ENCODE measurements around the gene TTLL1. TPM values are rescaled to one million over a fixed set of nuclear protein-coding genes. Genes with fewer than 3 reads are reported as not detected.

TTLL1 gene
- total RNA-seq, 1 donor from 2014 or later: 9.4 TPM

- peak overlapping the region; percentile 46 for H3K27ac Mint-ChIP-seq
- Histone ChIP-seq H3K4me1 (no peaks in the 10 kb centered on the region), H3K4me3 (peak overlapping the region; percentile 75), H3K36me3 (no peaks in the 10 kb centered on the region), H3K27ac (no peak overlapping the region), H3K9me3 (ENCODE audit: low read depth) (no peaks in the 10 kb centered on the region), H2AFZ (replicated peaks) (peak overlapping the region; percentile 97), H3K4me2 (peak overlapping the region; percentile 89), H3K27me3 (no peaks in the 10 kb centered on the region), H3F3A (ENCODE audit: low read depth) (peaks cover 9% of the 10 kb centered on the region), H3K79me2 (ENCODE audit: low read depth) (no peaks in the 10 kb centered on the region), H4K20me1 (ENCODE audit: low read depth) (no peaks in the 10 kb centered on the region), H3K9ac (no peak overlapping the region)
- H3K4me1 Mint-ChIP-seq: peaks cover 7% of the 10 kb centered on the region
- TF ChIP-seq EZH2phosphoT487 (IDR thresholded peaks at IDR 0.05) (no peak), CTCF (IDR thresholded peaks at IDR 0.05) (no peak), EZH2 (IDR thresholded peaks at IDR 0.05) (no peak)
- no peaks in the 10 kb centered on the region for H3K9me3 Mint-ChIP-seq
- H3K36me3 Mint-ChIP-seq: peaks cover 4% of the 10 kb centered on the region
- peaks cover 3% of the 10 kb centered on the region for H3K27me3 Mint-ChIP-seq (ENCODE audit: insufficient read depth, low read depth)
- no peak for DNase-seq (ENCODE audit: low spot score)
- H3K4me3 Mint-ChIP-seq: peak overlapping the region; percentile 93
Observed at GRCh38 chr22:43088627-43088983, 586 bp downstream of the TTLL1 start.

DNA sequence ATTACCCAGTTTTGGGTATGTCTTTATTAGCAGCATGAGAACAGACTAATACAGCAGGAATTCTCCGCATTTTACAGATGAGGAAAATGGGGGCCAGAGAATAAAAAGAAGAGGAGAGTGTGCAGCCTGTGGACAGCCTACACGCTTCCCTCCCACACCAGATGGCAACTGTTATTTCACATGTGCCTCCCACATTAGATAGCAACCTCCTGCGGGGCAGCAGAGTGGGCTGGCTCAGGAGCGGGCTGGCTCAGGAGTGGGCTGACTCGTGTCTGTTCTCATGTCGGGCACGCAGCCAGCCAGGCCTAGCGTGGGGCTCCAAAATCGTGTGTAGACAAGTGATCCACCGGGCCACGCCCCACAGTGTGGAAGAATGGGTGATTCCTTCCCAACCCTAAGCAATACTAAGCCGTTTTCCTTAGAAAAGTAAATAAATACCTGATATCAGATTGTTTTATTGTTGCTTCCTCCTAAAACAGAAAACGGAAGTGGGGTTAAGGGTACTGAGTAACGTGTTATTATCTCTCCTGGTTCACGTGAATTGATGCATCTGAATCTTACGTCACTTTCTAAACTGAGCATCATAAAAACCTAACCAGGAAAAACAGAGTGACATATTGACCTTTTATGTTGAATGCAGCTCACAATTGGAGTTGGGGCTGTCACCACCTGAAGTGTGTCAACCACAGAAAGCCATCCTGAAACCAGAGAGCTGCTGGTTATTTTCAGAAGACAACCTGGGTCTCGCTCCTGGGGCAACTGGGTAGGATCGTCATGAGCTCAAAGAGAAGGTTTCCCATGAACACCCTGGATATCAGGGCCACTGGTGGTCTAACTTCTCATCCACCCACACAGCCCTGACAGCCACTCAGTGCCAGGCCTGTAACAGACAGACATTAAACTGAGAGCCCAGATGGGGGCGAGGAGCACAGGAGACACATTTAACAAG is 3.3 kb downstream of the TTLL1 start:
- H3K9ac ChIP-seq: no peak overlapping the region
- H3K27me3 ChIP-seq: no peaks in the 10 kb centered on the region
- no peaks in the 10 kb centered on the region for H3K36me3 ChIP-seq
- H3K27ac Mint-ChIP-seq: no peak overlapping the region
- no peak for DNase-seq (ENCODE audit: low spot score)
- no peak for TF ChIP-seq CTCF (IDR thresholded peaks at IDR 0.05)
- no peak for TF ChIP-seq EZH2phosphoT487 (IDR thresholded peaks at IDR 0.05)
- no peak for TF ChIP-seq EZH2 (IDR thresholded peaks at IDR 0.05)
- no peaks in the 10 kb centered on the region for H3K9me3 ChIP-seq (ENCODE audit: low read depth)
- H3K4me1 ChIP-seq: no peaks in the 10 kb centered on the region
- H3K4me3 Mint-ChIP-seq: no peak overlapping the region
- H3K4me2 ChIP-seq: no peak overlapping the region
- no peaks in the 10 kb centered on the region for H4K20me1 ChIP-seq (ENCODE audit: low read depth)
- H2AFZ ChIP-seq (replicated peaks): no peak overlapping the region
- H3K36me3 Mint-ChIP-seq: peaks cover 4% of the 10 kb centered on the region
- no peak overlapping the region for H3K4me3 ChIP-seq
- H3K27ac ChIP-seq: no peak overlapping the region
- H3K9me3 Mint-ChIP-seq: no peaks in the 10 kb centered on the region
- H3F3A ChIP-seq (ENCODE audit: low read depth): peaks cover 5% of the 10 kb centered on the region
- H3K79me2 ChIP-seq (ENCODE audit: low read depth): no peaks in the 10 kb centered on the region
- peaks cover 5% of the 10 kb centered on the region for H3K27me3 Mint-ChIP-seq (ENCODE audit: insufficient read depth, low read depth)
- H3K4me1 Mint-ChIP-seq: peaks cover 7% of the 10 kb centered on the region

DNA sequence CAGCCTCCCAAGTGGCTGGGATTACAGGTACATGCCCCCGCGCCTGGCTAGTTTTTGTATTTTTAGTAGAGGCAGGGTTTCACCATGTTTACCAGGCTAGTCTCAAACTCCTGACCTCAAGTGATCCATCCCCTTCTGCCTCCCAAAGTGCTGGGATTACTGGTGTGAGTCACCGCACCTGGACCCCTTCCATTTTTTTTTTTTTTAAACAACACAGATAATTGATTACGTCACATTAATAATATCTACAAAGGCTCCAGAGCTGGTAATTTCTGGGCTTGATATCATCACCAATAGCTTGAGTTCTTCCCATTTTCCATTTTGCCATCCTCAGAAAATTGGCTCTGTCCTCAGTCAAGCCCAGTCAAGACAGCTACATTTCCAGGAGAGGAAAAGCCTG is 7.2 kb downstream of the TTLL1 start:
- no peaks in the 10 kb centered on the region for H3K9me3 Mint-ChIP-seq
- no peak for TF ChIP-seq EZH2 (IDR thresholded peaks at IDR 0.05)
- TF ChIP-seq EZH2phosphoT487 (IDR thresholded peaks at IDR 0.05): no peak
- no peak for TF ChIP-seq CTCF (IDR thresholded peaks at IDR 0.05)
- Histone ChIP-seq H3K9ac (no peak overlapping the region), H3K9me3 (ENCODE audit: low read depth) (no peaks in the 10 kb centered on the region), H3K4me3 (no peak overlapping the region), H3F3A (ENCODE audit: low read depth) (no peaks in the 10 kb centered on the region), H2AFZ (replicated peaks) (no peak overlapping the region), H4K20me1 (ENCODE audit: low read depth) (no peaks in the 10 kb centered on the region), H3K4me1 (no peaks in the 10 kb centered on the region), H3K79me2 (ENCODE audit: low read depth) (no peaks in the 10 kb centered on the region), H3K4me2 (no peak overlapping the region), H3K27me3 (no peaks in the 10 kb centered on the region), H3K36me3 (no peaks in the 10 kb centered on the region), H3K27ac (no peak overlapping the region)
- no peak for DNase-seq (ENCODE audit: low spot score)
- H3K27ac Mint-ChIP-seq: no peak overlapping the region
- H3K4me3 Mint-ChIP-seq: no peak overlapping the region
- H3K27me3 Mint-ChIP-seq (ENCODE audit: insufficient read depth, low read depth): peaks cover 3% of the 10 kb centered on the region
- peaks cover 5% of the 10 kb centered on the region for H3K4me1 Mint-ChIP-seq
- H3K36me3 Mint-ChIP-seq: peaks cover 11% of the 10 kb centered on the region

All from neural progenitor cell (in vitro differentiated cells).